Coronary artery (tissue), 2 donors: Measurements from ENCODE around the gene MED1.
"Not testable (repeated sequence)": the region's sequence is repeated elsewhere in the genome, so short reads cannot be mapped to it uniquely, and the experiment has no call there.

Experiments used
- DNase-seq: peaks from one replicate; pipeline ENCODE4 v3.0.0-alpha.2; 2017; ENCODE audit warnings: low spot score
- H3K27ac ChIP-seq, 2 donors: fragments of 200-600 bp; sonication (generic); one replicate each; pipeline ENCODE4 v1.5.1; 2016 to 2019
- H3K4me3 ChIP-seq: fragments of 200-600 bp; sonication (generic); 2 replicates; pipeline ENCODE4 v1.5.1; 2016; ENCODE audit warnings: mild to moderate bottlenecking, moderate library complexity
- TF ChIP-seq, protein P1 (sequence below): fragments of 200-600 bp; sonication (generic); IDR thresholded peaks from one replicate; pipeline ENCODE4 v1.5.1; 2019; ENCODE audit warnings: antibody characterized with exemption

Gene MED1

GRCh38 chr17:39483506-39483905 is 32.4 kb upstream of the MED1 start:
- TF ChIP-seq, protein P1, sequence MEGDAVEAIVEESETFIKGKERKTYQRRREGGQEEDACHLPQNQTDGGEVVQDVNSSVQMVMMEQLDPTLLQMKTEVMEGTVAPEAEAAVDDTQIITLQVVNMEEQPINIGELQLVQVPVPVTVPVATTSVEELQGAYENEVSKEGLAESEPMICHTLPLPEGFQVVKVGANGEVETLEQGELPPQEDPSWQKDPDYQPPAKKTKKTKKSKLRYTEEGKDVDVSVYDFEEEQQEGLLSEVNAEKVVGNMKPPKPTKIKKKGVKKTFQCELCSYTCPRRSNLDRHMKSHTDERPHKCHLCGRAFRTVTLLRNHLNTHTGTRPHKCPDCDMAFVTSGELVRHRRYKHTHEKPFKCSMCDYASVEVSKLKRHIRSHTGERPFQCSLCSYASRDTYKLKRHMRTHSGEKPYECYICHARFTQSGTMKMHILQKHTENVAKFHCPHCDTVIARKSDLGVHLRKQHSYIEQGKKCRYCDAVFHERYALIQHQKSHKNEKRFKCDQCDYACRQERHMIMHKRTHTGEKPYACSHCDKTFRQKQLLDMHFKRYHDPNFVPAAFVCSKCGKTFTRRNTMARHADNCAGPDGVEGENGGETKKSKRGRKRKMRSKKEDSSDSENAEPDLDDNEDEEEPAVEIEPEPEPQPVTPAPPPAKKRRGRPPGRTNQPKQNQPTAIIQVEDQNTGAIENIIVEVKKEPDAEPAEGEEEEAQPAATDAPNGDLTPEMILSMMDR, result no peak
- H3K4me3 ChIP-seq, result no peak overlapping the region
- no peak overlapping the region for H3K27ac ChIP-seq
- DNase-seq, result no peak

DNA sequence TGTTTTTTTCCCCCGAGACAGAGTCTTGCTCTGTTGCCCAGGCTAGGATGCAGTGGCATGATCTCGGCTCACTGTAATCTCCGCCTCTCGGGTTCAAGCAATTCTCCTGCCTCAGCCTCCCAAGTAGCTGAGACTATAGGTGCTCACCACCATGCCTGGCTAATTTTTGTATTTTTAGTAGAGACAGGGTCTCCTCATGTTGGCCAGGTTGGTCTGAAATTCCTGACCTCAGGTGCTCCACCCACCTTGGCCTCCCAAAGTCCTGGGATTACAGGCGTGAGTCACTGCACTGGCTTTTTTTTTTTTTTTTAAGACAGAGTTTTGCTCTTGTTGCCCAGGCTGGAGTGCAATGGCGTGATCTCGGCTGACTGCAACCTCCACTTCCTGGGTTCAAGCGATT is 28.6 kb upstream of the MED1 start:
- not testable (repeated sequence) for DNase-seq

DNA sequence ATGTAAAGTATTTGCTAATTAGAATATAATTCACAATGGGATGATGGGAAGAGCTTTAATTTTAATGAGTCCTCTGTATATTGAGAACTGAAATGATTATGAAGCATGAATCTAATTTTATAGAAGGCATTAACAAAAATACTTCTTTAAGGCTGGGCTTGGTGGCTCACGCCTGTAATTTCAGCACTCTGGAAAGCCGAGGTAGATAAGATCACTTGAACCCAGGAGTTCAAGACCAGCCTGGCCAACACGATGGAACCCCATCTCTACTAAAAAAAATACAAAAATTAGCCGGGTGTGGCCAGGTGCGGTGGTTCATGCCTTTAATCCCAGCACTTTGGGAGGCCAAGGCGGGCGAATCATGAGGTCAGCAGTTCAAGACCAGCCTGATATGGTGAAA is 22.2 kb upstream of the MED1 start:
- TF ChIP-seq, protein P1, result no peak
- no peak overlapping the region for H3K4me3 ChIP-seq
- H3K27ac ChIP-seq, result no peak overlapping the region
- DNase-seq, result no peak

More for the DNA sequence above, 28.6 kb upstream of the MED1 start:
- H3K27ac ChIP-seq, H3K4me3 ChIP-seq: not testable (repeated sequence)

DNA sequence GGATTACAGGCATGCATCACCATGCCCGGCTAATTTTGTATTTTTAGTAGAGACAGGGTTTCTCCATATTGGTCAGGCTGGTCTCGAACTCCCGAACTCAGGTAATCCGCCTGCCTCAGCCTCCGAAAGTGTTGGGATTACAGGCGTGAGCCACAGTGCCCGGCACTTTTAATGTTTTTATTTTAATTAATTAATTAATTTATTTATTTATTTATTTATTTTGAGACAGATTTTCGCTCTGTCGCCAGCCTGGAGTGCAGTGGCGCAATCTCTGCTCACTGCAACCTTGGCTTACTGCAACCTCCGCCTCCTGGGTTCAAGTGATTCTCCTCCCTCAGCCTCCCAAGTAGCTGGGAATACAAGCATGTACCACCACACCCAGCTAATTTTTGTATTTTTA is 17.5 kb upstream of the MED1 start:
- DNase-seq, H3K27ac ChIP-seq, H3K4me3 ChIP-seq: not testable (repeated sequence)

DNA sequence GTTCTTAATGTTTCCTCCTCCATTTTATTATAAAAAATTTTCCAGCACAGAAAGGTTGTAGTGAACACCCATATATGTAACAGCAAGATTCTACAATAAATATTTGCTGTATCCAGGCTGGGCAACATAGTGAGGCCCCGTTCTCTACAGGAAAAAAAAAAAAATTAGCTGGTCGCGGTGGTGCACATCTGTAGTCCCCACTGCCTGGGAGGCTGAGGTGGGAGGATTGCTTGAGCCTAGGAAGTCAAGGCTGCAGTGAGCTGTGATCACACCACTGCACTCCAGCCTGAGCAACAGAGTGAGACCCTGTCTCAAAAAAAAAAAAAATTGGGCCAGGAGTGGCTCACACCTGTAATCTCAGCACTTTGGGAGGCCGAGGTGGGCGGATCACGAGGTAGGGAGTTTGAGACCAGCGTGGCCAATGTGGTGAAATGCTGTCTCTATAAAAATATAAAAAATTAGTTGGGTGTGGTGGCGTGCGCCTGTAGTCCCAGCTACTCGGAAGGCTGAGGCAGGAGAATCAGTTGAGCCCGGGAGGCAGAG is 13.6 kb upstream of the MED1 start:
- H3K27ac ChIP-seq, DNase-seq: not testable (repeated sequence)
- peak overlapping the region; percentile 97 for H3K4me3 ChIP-seq

DNA sequence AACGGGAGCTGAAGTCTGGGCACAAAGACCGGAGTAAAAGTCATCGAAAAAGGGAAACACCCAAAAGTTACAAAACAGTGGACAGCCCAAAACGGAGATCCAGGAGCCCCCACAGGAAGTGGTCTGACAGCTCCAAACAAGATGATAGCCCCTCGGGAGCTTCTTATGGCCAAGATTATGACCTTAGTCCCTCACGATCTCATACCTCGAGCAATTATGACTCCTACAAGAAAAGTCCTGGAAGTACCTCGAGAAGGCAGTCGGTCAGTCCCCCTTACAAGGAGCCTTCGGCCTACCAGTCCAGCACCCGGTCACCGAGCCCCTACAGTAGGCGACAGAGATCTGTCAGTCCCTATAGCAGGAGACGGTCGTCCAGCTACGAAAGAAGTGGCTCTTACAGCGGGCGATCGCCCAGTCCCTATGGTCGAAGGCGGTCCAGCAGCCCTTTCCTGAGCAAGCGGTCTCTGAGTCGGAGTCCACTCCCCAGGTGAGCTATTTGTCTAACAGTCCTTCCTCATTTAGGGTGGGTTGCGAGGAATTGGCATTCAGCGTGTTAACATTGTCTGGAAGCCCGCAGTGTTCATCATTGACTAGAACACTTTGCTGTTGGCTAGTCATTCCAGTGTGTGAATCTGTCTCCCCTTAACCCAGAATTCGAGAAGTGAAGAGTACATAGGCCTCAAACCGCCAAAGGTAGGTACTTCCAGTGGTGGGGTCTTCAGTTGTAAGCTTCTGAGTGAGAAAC is 11.7 kb upstream of the MED1 start:
- TF ChIP-seq, protein P1, result no peak
- no peak for DNase-seq
- H3K27ac ChIP-seq, result peak overlapping the region; percentile 97 to 98
- peak overlapping the region; percentile 97 for H3K4me3 ChIP-seq

- TF ChIP-seq, protein P1, result no peak
- peak overlapping the region; percentile 97 for H3K4me3 ChIP-seq
- peak overlapping the region; percentile 97 to 98 for H3K27ac ChIP-seq
- peak; percentile 84 for DNase-seq
Measured at GRCh38 chr17:39461926-39462569, 11.0 kb upstream of the MED1 start.

GRCh38 chr17:39461113-39461925 is 10.3 kb upstream of the MED1 start, which contains the start of gene CDK12:
CDK12 (plus strand) TSS chr17:39461486; CDS start chr17:39462072, 586 bp downstream.
- TF ChIP-seq, protein P1, result no peak
- DNase-seq, result peak; percentile 98
- peak within 1 kb of the TSS; percentile 97 to 98 for H3K27ac ChIP-seq

More at GRCh38 chr17:39461113-39461925, 10.3 kb upstream of the MED1 start, which contains the start of gene CDK12:
- H3K4me3 ChIP-seq, result peak within 1 kb of the TSS; percentile 97
